ENCODE measurements around the gene WIPI1. TPM values are rescaled to one million over a fixed set of nuclear protein-coding genes. Genes with fewer than 3 reads are reported as not detected.

Gene WIPI1
- total and polyA plus RNA-seq, 10 of the 15 experiments (the other 5 are each of a cell fraction or from before 2014, with no cell fraction given): 6.5 to 44.5 (median 26.2) TPM

DNA sequence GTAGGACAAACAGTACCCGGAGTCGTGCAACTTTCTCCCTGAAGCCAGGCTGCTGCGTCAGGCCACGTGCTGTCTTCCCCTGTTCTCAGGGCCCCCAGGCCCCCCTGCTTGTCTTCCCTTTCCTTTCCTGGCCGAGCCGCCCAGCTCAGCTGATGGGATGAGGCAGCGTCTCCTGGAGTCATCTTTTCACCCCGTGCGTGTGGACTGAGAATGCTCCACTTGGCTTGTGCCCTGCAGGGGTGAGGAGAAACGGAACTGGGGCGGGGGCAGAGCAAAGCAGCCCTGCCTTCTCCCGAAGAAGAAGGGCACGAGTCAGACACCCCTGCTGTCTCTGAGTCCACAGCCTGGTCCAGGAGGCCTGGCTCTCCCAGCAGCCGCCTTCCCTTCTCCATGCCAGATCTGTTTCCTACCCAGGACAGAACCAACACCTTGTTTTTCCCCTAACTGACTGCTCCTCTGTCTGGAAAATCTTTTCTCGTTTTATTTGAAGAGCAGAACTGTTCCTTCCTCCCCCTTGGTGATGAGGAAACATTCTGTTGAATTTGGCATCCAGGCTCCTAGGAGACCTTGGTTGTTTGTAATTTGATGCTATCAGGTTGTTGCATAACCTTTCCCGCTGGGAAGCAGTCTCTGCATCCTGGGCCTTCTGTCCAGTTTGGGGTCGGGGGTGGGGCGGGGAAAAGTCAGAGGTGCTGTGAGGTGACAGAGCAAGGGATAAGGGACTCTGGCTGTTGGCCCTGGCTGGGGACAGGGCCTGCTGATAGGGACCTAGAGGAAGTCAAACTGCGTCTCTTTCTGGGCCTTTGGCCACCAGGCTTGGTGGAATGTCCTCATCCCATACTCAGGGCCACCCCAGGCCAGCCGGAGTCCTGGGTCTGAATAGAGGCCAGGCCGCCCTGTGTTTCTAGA is 78.8 kb downstream of the WIPI1 start (continued):
- TF ChIP-seq GABPA (IDR thresholded peaks at IDR 0.05; ENCODE audit: low read depth): no peak
- TF ChIP-seq SIX5 (IDR thresholded peaks at IDR 0.05; ENCODE audit: low read depth, low read length, severe bottlenecking): no peak
- TF ChIP-seq CHD4 (IDR thresholded peaks at IDR 0.05): no peak
- TF ChIP-seq TARDBP (IDR thresholded peaks at IDR 0.05; ENCODE audit: borderline replicate concordance): no peak

DNA sequence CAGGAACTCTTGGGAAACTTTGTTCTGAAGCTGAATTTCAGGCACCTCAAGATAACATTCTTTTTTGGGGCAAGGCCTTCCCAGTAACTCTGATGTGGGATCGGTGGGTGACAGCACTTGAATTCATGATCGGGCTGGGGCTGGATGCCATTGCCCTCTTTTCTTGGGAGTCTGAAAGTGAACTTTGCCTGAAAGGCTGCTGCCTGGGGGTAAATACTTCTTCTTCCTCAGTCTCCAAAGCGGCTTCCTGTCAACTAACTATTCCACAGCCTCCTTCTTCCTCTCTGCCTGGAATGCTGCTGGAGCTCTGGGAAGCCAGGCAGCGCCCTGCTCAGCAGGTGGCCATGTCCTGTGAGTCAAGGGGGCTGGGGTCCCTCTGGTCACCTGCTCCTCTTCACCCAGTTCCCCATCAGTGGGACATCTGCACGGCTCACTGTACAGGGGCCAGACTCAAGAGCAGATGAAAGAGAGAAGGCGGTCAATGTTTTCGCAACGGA is 79.5 kb downstream of the WIPI1 start:
- TF ChIP-seq MYB (IDR thresholded peaks at IDR 0.05; ENCODE audit: borderline replicate concordance, low read depth, low read length) (no peak), YY1 (IDR thresholded peaks at IDR 0.05; ENCODE audit: low read depth, low read length) (no peak), LARP7 (IDR thresholded peaks at IDR 0.05) (no peak), MXI1 (IDR thresholded peaks at IDR 0.05; ENCODE audit: low read depth, low read length) (no peak), NRF1 (conservative IDR thresholded peaks at IDR 0.05; ENCODE audit: low read depth, low read length) (no peak), ASH2L (IDR thresholded peaks at IDR 0.05; ENCODE audit: borderline replicate concordance, low read depth) (no peak), BRCA1 (IDR thresholded peaks at IDR 0.05; ENCODE audit: low read depth, low read length) (no peak), FOS (IDR thresholded peaks at IDR 0.05; ENCODE audit: borderline replicate concordance, extremely low read depth, insufficient read length) (no peak), ZNF274 (IDR thresholded peaks at IDR 0.05; ENCODE audit: insufficient read depth, insufficient read length) (no peak), STAT3 (IDR thresholded peaks at IDR 0.05; ENCODE audit: low read depth, low read length) (no peak), PML (IDR thresholded peaks at IDR 0.05; ENCODE audit: low read length) (no peak), KDM1A (IDR thresholded peaks at IDR 0.05; ENCODE audit: borderline replicate concordance) (no peak)
- TF ChIP-seq, protein P1, sequence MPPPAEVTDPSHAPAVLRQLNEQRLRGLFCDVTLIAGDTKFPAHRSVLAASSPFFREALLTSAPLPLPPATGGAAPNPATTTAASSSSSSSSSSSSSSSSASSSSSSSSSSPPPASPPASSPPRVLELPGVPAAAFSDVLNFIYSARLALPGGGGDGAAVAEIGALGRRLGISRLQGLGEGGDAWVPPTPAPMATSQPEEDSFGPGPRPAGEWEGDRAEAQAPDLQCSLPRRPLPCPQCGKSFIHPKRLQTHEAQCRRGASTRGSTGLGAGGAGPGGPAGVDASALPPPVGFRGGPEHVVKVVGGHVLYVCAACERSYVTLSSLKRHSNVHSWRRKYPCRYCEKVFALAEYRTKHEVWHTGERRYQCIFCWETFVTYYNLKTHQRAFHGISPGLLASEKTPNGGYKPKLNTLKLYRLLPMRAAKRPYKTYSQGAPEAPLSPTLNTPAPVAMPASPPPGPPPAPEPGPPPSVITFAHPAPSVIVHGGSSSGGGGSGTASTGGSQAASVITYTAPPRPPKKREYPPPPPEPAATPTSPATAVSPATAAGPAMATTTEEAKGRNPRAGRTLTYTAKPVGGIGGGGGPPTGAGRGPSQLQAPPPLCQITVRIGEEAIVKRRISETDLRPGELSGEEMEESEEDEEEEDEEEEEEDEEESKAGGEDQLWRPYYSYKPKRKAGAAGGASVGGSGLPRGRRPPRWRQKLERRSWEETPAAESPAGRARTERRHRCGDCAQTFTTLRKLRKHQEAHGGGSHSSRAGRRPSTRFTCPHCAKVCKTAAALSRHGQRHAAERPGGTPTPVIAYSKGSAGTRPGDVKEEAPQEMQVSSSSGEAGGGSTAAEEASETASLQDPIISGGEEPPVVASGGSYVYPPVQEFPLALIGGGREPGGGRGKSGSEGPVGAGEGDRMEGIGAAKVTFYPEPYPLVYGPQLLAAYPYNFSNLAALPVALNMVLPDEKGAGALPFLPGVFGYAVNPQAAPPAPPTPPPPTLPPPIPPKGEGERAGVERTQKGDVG (CRISPR knock-in tag; IDR thresholded peaks at IDR 0.05): no peak
- DNase-seq (ENCODE audit: low read depth, low spot score): no peak
- Histone ChIP-seq H3K4me2 (ENCODE audit: control insufficient read depth, insufficient read depth) (no peak overlapping the region), H3K9ac (ENCODE audit: control insufficient read depth, insufficient read depth, low read length) (no peak overlapping the region), H3K36me3 (ENCODE audit: control insufficient read depth in 2 of 2, insufficient read depth in 2 of 2, low read length in 1 of 2) (no peaks in the 10 kb centered on the region), H3K27ac (ENCODE audit: control insufficient read depth, insufficient read depth) (no peak overlapping the region), H3K79me2 (ENCODE audit: control insufficient read depth, insufficient read depth, low read length) (no peaks in the 10 kb centered on the region), H4K20me1 (ENCODE audit: control insufficient read depth, insufficient read depth) (no peaks in the 10 kb centered on the region), H2AFZ (ENCODE audit: control insufficient read depth, low read depth, low read length) (no peak overlapping the region), H3K27me3 (replicated peaks in 1 of 2; ENCODE audit: control insufficient read depth in 2 of 2, insufficient read depth in 2 of 2, low read length in 1 of 2) (no peaks in the 10 kb centered on the region; a peak in 1 of 4 replicates), H3K9me3 (replicated peaks; ENCODE audit: control insufficient read depth, insufficient read depth, low read length) (no peaks in the 10 kb centered on the region), H3K4me3 (no peak overlapping the region), H3K4me1 (ENCODE audit: control insufficient read depth, insufficient read depth, low read length) (no peaks in the 10 kb centered on the region)
- SMC1A ChIA-PET (ENCODE audit: uncharacterized antibody, unreplicated experiment): no interaction called here
- intact Hi-C loops (cut with micrococcal nuclease; ENCODE audit: unreplicated experiment) (no loop called here), in situ Hi-C loops (cut with MboI) (no loop called here)
- RAD21 ChIA-PET (ENCODE audit: unreplicated experiment): no interaction called here
- no TSS peak for BruUV-seq (replicated peaks)
- CTCF ChIA-PET: interaction anchor here (0.6 kb wide), 1 partner anchor 59 kb away, joined by 3 read pairs; no protein-coding TSS in a partner anchor
- ATAC-seq: no peak
- WGBS (ENCODE audit: insufficient coverage, insufficient replicate concordance, low lambda C conversion rate, missing lambda C conversion rate): 80% methylated on average over 8 of the region's 8 CpGs
- POLR2A ChIA-PET: no interaction called here
- no peak for FAIRE-seq
